Measurements from ENCODE around the gene SLC35C1. TPM values are rescaled to one million over a fixed set of nuclear protein-coding genes. Genes with fewer than 3 reads are reported as not detected.

Gene SLC35C1
- total and polyA plus RNA-seq, 2 experiments from 2014 or later = 6.8 to 11.0 TPM

DNA sequence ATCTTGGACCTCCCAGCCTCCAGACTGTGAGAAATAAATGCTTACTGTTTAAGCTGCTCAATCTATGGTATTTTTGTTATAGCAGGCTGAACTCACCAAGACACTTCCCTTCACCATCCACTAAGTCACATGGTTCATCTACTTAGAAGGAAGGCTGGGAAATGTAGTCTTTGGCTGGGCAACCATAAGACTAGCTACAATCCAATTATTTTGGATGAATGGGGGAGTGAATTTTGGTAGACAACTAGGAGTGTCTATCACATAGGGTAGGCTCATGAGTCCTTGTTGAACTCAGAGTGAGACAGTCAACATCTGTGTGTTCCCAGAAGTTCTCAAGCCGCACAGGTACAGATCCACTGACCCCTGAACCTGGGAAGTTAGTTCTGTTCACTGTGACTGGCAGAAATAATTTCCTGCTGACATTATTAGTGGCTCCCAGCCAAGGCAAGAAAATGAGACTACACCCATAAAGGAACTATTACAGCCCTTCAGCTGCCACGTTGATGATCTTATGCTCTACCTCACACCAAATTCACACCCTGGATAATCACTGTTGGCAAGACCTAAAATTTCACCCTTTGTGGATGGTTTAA lies 3.1 kb upstream of the SLC35C1 start (continued):
- TF ChIP-seq, protein P1, sequence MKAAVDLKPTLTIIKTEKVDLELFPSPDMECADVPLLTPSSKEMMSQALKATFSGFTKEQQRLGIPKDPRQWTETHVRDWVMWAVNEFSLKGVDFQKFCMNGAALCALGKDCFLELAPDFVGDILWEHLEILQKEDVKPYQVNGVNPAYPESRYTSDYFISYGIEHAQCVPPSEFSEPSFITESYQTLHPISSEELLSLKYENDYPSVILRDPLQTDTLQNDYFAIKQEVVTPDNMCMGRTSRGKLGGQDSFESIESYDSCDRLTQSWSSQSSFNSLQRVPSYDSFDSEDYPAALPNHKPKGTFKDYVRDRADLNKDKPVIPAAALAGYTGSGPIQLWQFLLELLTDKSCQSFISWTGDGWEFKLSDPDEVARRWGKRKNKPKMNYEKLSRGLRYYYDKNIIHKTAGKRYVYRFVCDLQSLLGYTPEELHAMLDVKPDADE (IDR thresholded peaks at IDR 0.05) = no peak
- TF ChIP-seq JUNB (IDR thresholded peaks at IDR 0.05; ENCODE audit: unreplicated experiment) (no peak), STAT1 (IDR thresholded peaks at IDR 0.05; ENCODE audit: unreplicated experiment) (no peak), ZNF331 (CRISPR knock-in tag; IDR thresholded peaks at IDR 0.05; ENCODE audit: low read depth) (no peak), EZH2 (IDR thresholded peaks at IDR 0.05; ENCODE audit: low read depth, unreplicated experiment) (no peak), NANOG (IDR thresholded peaks at IDR 0.05; ENCODE audit: borderline replicate concordance) (no peak)
- TF ChIP-seq, protein P2, sequence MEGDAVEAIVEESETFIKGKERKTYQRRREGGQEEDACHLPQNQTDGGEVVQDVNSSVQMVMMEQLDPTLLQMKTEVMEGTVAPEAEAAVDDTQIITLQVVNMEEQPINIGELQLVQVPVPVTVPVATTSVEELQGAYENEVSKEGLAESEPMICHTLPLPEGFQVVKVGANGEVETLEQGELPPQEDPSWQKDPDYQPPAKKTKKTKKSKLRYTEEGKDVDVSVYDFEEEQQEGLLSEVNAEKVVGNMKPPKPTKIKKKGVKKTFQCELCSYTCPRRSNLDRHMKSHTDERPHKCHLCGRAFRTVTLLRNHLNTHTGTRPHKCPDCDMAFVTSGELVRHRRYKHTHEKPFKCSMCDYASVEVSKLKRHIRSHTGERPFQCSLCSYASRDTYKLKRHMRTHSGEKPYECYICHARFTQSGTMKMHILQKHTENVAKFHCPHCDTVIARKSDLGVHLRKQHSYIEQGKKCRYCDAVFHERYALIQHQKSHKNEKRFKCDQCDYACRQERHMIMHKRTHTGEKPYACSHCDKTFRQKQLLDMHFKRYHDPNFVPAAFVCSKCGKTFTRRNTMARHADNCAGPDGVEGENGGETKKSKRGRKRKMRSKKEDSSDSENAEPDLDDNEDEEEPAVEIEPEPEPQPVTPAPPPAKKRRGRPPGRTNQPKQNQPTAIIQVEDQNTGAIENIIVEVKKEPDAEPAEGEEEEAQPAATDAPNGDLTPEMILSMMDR (conservative IDR thresholded peaks at IDR 0.05; ENCODE audit: low read depth in 2 of 2) = no peak

DNA sequence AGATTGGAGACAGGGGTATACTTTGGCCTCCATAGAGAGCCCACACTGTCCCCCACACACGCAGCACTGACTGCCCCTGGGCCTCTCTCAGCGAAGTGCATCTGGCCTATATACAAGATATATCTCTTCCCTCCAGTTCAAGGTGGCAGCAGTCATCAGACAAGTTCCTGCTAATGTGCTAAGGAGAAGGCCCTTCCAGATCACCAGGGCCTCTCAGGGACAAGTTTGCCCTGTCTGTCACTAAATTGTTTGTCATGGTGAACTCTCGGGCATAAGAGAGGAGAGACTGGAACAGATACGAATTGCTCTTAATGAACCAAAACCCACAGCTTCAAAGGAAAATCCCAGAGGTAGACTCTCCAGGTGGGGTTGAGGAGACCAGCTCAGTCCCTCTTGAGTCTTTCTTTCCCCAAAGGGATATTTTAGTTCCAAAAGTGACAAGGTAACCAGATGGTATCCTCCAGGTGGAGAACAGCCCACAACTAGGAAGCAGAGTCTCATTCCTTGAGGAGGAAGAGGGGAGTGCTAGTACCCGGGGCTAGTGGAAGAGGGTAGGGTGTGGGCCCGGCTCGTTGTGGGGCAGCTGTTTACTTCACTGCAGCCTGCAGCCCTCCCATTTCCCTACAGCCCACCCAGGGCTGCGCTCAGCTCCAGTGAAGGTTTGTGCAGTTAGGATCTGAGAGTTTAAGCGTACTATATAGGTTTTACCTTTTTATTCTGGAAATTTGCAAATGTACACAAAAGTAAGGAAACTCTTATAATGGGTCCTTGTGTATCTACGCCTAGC lies 2.2 kb upstream of the SLC35C1 start:
- Mint-ChIP-seq H3K27me3 (ENCODE audit: insufficient read depth, low read depth, poor library complexity) (peaks cover 35% of the 10 kb centered on the region), H3K4me3 (peak overlapping the region; percentile 14; the same call in 1 of the 3 replicates)
- TF ChIP-seq ZNF331 (CRISPR knock-in tag; IDR thresholded peaks at IDR 0.05; ENCODE audit: low read depth) (no peak), STAT1 (IDR thresholded peaks at IDR 0.05; ENCODE audit: unreplicated experiment) (no peak), EZH2 (IDR thresholded peaks at IDR 0.05; ENCODE audit: low read depth, unreplicated experiment) (no peak), ZNF114 (CRISPR knock-in tag; IDR thresholded peaks at IDR 0.05) (no peak), NANOG (IDR thresholded peaks at IDR 0.05; ENCODE audit: borderline replicate concordance) (no peak), EZH2phosphoT487 (IDR thresholded peaks at IDR 0.05; ENCODE audit: unreplicated experiment) (no peak)
- TF ChIP-seq, protein P3, sequence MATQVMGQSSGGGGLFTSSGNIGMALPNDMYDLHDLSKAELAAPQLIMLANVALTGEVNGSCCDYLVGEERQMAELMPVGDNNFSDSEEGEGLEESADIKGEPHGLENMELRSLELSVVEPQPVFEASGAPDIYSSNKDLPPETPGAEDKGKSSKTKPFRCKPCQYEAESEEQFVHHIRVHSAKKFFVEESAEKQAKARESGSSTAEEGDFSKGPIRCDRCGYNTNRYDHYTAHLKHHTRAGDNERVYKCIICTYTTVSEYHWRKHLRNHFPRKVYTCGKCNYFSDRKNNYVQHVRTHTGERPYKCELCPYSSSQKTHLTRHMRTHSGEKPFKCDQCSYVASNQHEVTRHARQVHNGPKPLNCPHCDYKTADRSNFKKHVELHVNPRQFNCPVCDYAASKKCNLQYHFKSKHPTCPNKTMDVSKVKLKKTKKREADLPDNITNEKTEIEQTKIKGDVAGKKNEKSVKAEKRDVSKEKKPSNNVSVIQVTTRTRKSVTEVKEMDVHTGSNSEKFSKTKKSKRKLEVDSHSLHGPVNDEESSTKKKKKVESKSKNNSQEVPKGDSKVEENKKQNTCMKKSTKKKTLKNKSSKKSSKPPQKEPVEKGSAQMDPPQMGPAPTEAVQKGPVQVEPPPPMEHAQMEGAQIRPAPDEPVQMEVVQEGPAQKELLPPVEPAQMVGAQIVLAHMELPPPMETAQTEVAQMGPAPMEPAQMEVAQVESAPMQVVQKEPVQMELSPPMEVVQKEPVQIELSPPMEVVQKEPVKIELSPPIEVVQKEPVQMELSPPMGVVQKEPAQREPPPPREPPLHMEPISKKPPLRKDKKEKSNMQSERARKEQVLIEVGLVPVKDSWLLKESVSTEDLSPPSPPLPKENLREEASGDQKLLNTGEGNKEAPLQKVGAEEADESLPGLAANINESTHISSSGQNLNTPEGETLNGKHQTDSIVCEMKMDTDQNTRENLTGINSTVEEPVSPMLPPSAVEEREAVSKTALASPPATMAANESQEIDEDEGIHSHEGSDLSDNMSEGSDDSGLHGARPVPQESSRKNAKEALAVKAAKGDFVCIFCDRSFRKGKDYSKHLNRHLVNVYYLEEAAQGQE (IDR thresholded peaks at IDR 0.05; ENCODE audit: unreplicated experiment) = no peak
- TF ChIP-seq, protein P2 (conservative IDR thresholded peaks at IDR 0.05; ENCODE audit: low read depth in 2 of 2) = no peak
- TF ChIP-seq, protein P1 (IDR thresholded peaks at IDR 0.05) = no peak

More for the DNA sequence above, 2.2 kb upstream of the SLC35C1 start:
- Histone ChIP-seq H2AFZ (no peak overlapping the region), H3K27ac (ENCODE audit: low read depth) (no peak overlapping the region), H3K4me1 (ENCODE audit: insufficient read depth) (peaks cover 3% of the 10 kb centered on the region; the same call in 1 of the 2 replicates), H3F3A (replicated peaks; ENCODE audit: low read depth) (no peaks in the 10 kb centered on the region), H3K36me3 (ENCODE audit: insufficient read depth) (no peaks in the 10 kb centered on the region), H3K27me3 (ENCODE audit: insufficient read depth) (peaks cover 18% of the 10 kb centered on the region), H3K4me2 (no peak overlapping the region), H3K9me2 (ENCODE audit: insufficient read depth) (no peaks in the 10 kb centered on the region; the same call in 1 of the 2 replicates), H3K4me3 (no peak overlapping the region), H4K20me1 (replicated peaks; ENCODE audit: insufficient read depth) (no peaks in the 10 kb centered on the region), H3K79me2 (replicated peaks; ENCODE audit: insufficient read depth) (peaks cover 11% of the 10 kb centered on the region)
- H3K9me3 Mint-ChIP-seq = no peaks in the 10 kb centered on the region; the same call in 2 of the 3 replicates
- DNase-seq (ENCODE audit: low spot score) (no peak), ATAC-seq (no peak)
- H3K4me1 Mint-ChIP-seq = peaks cover 16% of the 10 kb centered on the region
- no peaks in the 10 kb centered on the region; the same call in 2 of the 3 replicates for H3K36me3 Mint-ChIP-seq (ENCODE audit: low read depth)
- no peak overlapping the region for H3K27ac Mint-ChIP-seq
